ENCODE measurements around the gene RAD51B.
"Not testable (repeated sequence)": the region's sequence is repeated elsewhere in the genome, so short reads cannot be mapped to it uniquely, and the experiment has no call there.

The RAD51B gene

DNA sequence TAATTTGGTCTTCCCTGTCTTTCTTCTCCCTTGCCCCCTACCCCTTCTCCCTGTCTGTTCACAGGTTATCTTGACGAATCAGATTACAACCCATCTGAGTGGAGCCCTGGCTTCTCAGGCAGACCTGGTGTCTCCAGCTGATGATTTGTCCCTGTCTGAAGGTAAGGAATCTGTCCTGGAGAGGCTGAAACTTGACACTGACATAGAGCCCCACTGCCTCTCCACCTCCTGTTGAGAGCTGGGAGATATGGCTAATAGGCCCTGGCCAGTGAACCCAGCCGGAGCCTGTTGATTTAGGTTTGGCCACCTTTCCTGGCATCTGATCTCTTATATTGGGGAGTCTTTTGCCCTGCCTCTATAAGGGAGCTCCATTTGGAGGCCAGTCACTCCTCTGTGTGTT is 472.2 kb downstream of the RAD51B start:
- no peak for DNase-seq (ENCODE audit: low read depth in 1 of 2, low spot score in 1 of 2)

DNA sequence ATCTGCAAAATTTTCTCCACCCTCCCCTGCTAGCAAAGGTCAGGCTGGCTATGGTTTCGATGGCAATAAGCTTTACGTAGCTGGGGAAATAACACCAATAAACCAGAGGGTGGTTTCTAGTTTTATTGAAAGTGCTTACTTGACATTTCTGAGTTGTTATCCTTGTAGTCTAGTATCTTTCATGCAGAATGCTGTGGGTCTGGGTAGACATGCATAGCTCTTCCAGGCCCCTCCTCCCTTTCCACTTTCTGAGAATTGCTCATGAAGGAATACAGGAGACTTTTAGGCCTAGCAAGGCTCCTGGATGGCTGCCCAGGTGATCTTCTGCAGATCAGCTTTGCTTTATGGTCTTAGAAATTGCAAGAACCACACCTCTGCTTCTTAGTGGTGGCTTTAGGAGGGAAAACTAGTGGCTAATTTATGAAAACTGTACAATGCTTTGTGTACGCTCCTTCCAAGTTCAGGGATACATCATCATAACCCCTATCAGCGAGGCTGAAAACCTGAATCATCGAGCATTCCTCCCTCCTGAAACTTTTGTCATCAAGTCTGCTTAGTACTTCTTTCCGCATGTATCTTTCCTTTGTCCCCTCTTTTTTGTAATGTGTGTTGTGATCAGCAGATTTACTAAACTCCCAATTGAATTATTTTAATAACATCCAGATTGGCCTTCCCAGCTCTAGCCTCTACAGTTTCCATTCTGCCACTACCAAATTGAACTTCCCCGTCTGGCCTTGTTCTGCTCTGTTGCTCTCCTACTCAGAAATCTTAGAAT is 473.0 kb downstream of the RAD51B start:
- no peak for DNase-seq (ENCODE audit: low read depth in 1 of 2, low spot score in 1 of 2)

DNA sequence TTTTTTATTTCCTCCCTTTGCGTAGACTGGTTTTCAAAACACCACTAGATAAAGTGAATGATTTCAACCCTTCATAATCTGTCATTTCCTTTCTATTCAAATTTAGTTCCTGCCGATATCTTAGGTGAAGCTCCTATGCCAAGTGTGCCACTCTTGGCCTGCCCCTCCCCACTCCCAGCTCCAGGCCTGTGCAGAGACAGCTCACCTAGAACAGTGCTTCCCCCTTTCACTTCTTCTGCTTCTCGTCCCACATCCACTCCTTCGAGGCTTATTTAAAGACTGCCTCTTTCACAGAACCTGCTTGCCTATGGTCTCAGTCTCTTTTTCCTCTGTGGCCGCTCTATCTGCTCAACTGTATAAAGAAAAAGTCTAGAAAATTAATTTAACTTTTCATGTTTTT is 473.8 kb downstream of the RAD51B start:
- no peak for DNase-seq (ENCODE audit: low read depth in 1 of 2, low spot score in 1 of 2)

DNA sequence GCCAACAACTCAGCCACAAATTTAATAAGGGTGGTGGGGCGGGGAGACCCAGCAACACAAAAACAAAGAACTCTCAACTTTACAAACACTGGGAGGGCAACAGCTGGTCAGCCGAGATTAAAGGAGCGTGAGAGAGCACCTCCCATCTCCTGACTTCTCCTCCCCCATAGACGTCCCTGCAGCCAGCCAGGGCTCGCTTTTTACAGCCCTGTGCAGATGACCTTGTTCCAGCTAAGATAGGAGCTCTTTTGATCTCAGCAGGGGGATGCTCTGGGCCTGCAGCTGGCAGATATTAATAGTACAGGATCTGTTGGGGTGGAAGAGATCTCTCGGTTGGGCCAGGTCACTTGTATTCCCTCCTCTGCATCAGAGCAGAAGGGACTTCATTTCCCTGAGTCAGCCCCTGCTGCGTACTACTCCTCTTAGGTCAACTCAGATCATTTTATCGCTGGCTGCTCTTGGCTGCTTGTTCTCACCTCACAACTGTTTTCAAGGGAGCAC is 475.8 kb downstream of the RAD51B start:
- DNase-seq (ENCODE audit: low read depth in 1 of 2, low spot score in 1 of 2): no peak

- no peak for DNase-seq (ENCODE audit: low read depth in 1 of 2, low spot score in 1 of 2)
Measured at GRCh38 chr14:68297039-68297438, 477.5 kb downstream of the RAD51B start.

DNA sequence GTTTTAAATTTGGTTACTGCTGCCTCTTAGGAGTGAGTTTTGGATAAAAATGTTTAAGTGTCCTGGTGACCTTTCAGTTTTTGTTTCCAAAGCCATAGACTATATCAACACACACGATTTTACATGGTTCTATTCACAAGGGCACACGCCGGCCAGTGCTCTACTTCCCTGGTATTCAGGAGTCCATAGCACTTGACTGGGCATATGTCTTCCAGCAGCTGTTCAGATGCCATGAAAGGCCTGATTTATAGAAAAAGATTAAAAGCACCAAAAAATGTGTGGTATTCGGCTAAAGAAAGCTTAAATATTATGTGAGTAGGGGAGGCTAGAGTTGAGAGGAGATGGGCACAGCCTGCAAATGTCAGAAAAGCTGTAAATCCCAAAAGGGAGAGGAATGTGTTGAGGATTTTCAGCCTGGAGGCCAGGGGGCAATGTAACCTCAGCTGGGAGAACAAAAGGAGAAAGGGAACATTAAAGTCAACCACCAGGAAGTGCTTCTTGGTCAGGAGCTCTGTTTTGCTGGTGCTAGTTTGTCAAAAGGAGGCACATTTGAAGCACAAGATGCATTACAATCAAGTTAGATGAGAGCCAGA is 478.4 kb downstream of the RAD51B start:
- no peak for DNase-seq (ENCODE audit: low read depth in 1 of 2, low spot score in 1 of 2)

DNA sequence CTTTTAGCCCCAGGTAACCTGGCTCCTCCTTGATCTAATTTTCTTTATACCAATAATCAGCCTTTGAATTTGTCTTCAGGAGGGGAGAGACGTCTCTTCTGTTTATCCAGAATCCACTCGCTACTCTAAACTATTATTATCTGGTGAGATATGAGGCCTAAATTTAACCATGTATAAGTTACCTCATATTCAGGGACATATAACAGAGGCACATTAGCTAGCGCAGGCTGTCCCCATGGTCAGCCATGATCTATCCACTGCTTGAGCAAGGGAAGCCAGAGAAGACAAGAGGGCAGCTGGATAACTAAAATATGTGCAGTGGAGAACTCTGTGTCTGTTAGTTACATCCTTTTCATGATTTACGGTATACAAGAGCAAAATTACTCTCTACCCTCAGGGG is 481.0 kb downstream of the RAD51B start:
- DNase-seq (ENCODE audit: low read depth in 1 of 2, low spot score in 1 of 2): no peak

DNA sequence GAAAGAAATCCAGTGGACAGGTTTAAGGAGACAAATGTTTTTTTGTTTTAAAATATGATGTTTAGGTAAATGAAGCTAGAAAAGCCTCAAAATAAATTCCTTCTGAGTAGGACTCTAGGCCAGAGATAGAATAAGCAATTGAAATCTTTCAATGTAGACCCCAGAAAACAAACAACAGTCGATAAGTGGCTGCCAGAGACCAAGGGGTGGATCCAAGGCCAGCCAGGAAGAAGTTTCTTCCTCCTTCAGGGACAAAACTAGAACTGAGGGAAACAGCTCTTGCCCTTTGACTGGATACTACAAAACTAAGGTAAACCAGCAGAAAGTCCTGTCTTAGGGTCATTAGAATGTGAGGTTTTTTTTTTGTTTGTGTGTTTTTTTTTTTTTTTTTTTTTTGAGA is 481.6 kb downstream of the RAD51B start:
- DNase-seq (ENCODE audit: low read depth in 1 of 2, low spot score in 1 of 2): no peak

DNA sequence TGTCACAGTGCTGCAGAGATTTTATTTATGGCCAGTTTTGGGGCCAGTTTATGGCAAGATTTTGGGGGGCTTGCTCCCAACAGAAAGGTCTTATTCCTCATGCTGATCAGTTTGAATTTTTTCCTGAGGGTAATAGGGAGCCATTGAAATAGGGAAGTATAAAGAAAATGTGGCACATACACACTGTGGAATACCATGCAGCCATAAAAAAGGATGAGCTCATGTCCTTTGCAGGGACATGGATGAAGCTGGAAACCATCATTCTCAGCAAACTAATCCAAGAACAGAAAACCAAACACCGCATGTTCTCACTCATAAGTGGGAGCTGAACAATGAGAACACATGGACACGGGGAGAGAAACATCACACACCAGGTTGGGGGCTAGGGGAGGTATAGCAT is 483.4 kb downstream of the RAD51B start:
- DNase-seq (ENCODE audit: low read depth in 1 of 2, low spot score in 1 of 2): not testable (repeated sequence)

DNA sequence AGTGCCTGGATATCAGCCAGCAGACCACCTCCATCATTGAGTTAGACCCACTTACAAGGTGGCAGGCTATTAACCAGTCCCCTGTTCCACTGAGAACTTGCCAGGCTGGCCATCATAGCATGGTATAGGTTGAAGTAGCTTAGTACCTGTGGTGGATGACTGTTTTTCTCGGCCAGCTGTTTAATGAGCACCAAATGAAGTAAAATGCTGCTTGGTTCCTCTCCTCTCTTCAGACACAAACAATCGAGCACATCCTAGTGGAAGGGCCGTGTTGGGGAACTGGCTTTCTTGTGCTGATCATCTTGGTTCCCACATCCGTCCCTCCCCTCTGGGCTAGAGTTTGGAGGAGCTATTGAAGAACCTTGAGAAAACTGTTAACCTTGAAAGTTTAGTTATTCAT is 486.2 kb downstream of the RAD51B start:
- DNase-seq (ENCODE audit: low read depth in 1 of 2, low spot score in 1 of 2): no peak

GRCh38 chr14:68306265-68306933 is 486.8 kb downstream of the RAD51B start:
- no peak for DNase-seq (ENCODE audit: low read depth in 1 of 2, low spot score in 1 of 2)

DNA sequence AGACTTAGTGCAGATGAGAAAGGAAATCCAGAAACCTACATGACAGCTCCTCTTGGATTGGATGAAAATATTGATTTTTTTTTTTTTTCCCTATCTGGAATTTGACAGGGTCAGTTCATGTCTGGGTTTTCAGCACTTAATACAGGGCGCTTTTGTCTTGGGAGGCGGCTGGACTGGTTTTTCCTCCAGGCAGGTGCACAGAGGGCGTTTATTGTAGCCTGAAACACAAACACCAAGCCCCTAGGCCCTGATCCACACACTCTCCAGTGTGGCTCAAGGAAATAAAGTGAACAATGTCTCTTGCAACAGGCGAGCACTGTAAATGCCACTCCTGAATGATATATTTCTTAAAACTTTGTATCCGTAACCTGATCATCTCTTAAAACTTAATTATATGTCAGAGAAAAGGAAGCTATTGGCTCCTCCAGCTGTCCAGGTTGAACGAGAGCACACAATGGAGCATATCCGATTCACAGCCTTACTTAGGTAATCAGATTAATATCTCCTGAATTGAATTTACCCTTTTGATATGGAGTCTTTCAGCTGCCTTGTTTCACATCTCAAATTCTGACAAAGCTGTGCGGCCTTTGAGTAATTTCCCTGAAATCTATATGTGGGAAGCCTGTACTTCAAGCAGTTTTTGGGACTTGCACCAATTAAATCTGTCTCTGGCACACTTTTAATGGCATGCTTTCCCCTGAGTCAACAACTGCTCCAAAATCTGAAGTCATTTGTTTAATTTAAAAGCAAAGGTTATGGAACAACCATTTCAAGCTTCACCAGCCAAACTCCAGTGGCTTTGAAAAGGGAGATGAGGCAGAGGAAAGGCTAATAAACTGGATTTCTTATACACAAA is 487.6 kb downstream of the RAD51B start:
- no peak for DNase-seq (ENCODE audit: low read depth in 1 of 2, low spot score in 1 of 2)

DNA sequence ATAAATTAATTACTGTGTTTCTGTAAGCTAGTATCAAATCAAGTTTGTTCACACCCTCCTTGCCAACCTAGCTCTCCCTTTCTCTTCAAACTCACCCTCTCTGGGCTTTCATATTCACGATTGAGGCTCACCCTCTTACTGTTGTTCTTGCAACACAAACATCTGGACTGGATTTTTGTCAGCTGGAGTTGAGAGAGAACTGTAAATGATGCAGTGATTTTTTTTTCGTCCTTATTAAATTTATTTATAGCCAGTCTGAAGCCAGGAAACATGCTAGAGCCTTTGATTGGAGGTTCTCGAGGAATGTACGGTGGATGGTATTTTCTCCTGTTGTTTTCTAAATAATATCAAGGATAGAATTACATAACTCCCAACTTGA is 488.2 kb downstream of the RAD51B start:
- DNase-seq (ENCODE audit: low read depth in 1 of 2, low spot score in 1 of 2): no peak

DNA sequence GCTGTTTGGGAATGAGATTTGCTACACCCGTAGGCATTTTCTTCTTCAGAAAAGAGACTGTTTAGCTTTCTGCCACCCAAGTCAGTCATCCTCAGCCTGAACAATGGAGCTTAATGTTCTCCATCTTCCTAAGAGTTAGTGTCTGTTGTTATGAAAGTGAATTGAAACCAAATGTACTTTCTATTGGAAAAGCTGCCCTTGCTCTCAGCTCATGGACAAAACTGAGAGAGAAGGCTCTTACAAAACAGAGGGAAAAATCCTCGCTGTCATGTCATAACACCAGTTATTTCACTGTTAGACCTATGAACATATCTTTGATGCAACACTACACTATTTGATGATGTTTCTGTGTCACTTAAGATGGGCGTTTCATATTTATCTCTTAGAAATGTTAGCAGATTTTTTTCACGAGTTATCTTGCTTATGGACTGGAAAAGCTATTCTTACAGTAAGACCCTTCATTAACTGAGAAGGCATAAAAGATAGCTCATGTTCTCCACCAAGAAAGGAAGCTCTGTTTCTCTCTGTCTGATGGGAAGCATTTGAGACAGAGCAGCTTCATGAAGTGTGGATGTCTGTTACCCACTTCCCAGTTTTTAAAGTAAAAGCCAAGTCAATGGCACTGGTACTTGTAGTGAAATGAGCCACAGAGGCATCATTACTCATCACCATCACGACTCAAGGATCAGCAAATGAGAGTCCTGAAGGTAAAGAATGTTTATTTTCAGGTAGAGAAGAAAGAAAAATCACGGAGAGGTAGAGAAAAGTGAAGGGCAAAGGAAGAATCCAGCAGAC is 489.3 kb downstream of the RAD51B start:
- no peak for DNase-seq (ENCODE audit: low read depth in 1 of 2, low spot score in 1 of 2)

GRCh38 chr14:68309616-68310015 is 490.0 kb downstream of the RAD51B start:
- DNase-seq (ENCODE audit: low read depth in 1 of 2, low spot score in 1 of 2): no peak

GRCh38 chr14:68312300-68312699 is 492.7 kb downstream of the RAD51B start:
- DNase-seq (ENCODE audit: low read depth in 1 of 2, low spot score in 1 of 2): no peak

- DNase-seq (ENCODE audit: low read depth in 1 of 2, low spot score in 1 of 2): no peak
Measured at GRCh38 chr14:68312884-68313610, 493.5 kb downstream of the RAD51B start.

- no peak for DNase-seq (ENCODE audit: low read depth in 1 of 2, low spot score in 1 of 2)
Measured at GRCh38 chr14:68314642-68315041, 495.1 kb downstream of the RAD51B start.

DNA sequence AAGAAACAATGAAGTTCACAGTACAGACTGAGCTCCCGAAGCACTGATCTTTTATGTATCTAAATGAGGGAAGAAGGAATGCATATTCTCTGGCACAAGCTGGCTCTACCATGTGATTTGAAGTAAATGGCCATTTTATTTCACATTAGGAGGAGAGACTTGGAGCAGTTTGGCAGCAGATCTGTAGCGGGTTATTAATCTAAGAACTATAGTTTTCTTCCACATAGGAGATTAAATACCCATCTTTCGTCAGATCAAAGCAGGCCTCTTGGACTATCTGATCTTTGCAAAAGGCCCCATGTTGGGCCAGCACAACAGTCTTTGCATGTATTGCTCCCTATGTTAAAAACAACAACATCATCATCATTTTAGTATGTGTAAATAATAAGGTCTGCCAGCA is 495.5 kb downstream of the RAD51B start:
- no peak for DNase-seq (ENCODE audit: low read depth in 1 of 2, low spot score in 1 of 2)
